ENCODE data around the gene TTLL11.

The TTLL11 gene

DNA sequence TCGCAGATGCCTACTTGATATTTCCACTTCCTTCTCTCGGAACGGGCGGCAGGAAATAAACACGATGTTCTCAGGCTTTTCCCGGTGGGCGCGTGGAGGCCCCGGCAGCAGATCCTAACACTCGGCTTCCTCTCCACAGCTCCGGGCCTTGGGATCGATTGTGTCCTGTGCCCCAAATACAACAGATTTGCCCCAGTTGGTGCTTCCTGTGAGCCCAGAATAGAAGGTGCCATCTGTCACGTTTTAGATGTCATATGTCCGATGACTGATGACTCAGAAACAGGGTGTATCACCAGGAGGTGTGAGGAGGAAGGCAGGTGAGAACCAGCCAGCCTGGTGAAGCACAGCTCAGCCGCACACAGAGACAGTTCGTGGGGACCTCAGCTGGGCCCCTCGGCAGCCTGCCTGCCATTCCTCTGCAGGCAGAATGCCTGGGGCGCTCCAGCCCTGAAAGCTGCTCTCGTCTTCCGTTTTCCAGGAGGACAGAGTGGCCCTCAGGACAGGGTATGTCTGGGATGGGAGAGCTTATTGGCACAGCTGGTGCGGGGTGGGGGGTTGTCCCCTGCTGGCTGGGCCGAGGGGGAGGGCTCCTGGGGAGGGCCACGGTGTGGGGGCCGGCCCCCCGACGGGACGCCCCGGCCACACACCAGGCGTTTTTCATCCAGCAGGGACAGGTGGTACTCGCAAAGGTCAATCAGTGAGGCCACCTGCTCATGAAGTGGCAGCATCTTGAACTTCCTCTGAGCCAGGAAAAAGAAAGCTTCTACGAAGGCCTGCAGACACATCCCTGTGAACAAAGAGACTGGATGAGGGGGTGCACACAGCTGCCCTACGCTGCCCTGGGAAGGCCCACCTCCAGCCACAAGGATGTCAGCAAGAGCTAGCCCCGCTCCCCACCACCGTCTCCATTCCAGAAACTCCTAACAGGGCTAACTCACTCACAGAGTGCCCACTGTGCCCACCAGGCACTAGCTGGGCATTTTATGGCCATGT is 270.7 kb downstream of the TTLL11 start:
- TF ChIP-seq, protein P1, sequence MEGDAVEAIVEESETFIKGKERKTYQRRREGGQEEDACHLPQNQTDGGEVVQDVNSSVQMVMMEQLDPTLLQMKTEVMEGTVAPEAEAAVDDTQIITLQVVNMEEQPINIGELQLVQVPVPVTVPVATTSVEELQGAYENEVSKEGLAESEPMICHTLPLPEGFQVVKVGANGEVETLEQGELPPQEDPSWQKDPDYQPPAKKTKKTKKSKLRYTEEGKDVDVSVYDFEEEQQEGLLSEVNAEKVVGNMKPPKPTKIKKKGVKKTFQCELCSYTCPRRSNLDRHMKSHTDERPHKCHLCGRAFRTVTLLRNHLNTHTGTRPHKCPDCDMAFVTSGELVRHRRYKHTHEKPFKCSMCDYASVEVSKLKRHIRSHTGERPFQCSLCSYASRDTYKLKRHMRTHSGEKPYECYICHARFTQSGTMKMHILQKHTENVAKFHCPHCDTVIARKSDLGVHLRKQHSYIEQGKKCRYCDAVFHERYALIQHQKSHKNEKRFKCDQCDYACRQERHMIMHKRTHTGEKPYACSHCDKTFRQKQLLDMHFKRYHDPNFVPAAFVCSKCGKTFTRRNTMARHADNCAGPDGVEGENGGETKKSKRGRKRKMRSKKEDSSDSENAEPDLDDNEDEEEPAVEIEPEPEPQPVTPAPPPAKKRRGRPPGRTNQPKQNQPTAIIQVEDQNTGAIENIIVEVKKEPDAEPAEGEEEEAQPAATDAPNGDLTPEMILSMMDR (conservative IDR thresholded peaks at IDR 0.05): no peak
- no peak for TF ChIP-seq ZFX (IDR thresholded peaks at IDR 0.05)
- H3K27ac ChIP-seq: no peak overlapping the region

DNA sequence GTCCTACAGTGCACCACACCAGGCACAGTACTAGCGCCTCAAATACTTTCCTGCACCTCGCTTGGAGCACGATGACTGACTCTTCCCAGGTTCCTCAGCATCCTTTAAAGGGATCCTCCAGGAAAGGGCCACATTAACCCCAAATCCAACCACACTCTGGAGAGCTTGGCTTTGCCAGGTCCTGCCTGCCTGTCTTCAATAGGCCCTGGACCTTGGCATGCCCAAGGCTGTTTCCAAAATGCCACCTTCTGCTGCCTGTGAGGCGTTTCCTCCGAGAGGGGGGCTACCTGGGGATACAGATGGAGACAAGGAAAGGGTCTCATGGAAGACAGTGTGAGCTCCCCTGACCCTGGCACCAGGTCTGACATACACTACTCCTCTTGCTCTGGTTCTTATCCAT is 271.8 kb downstream of the TTLL11 start:
- TF ChIP-seq, protein P1 (conservative IDR thresholded peaks at IDR 0.05): no peak
- TF ChIP-seq ZFX (IDR thresholded peaks at IDR 0.05): no peak
- H3K27ac ChIP-seq: no peak overlapping the region

DNA sequence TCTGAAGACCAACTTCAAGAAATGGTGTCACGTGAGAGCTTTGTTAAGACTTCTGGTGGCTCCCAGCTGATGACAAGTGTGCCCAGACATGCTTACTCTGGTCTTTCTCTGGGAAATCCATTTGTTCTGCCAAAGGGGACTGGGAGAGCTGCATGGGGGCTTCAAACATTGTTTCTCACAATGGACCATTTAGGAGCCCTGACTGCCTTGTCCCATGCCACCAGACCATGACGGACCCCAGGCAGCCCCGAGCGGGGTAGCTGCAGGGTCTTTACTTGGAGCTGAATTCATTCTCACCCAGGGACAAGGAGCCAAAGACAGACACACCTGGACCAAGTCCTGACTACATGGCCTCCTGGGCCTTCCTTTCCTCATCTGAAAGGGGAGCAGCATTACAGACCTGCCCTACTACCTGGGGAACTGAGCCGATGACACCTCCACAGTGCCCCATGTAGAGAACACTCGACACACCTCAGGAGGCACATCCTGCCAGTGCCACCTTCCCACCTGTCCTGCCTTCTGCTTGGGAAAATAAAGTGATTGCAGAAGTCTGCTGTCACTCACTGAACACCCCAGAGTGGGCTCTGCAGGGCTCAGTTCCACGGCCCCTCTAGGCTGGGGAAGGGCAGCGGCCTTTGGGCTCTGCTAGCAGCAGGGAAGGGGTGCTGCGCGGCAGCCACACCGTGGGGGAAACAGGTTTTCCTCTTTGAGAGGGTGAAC is 272.7 kb downstream of the TTLL11 start:
- no peak overlapping the region for H3K27ac ChIP-seq
- no peak for TF ChIP-seq ZFX (IDR thresholded peaks at IDR 0.05)
- TF ChIP-seq, protein P1 (conservative IDR thresholded peaks at IDR 0.05): no peak

DNA sequence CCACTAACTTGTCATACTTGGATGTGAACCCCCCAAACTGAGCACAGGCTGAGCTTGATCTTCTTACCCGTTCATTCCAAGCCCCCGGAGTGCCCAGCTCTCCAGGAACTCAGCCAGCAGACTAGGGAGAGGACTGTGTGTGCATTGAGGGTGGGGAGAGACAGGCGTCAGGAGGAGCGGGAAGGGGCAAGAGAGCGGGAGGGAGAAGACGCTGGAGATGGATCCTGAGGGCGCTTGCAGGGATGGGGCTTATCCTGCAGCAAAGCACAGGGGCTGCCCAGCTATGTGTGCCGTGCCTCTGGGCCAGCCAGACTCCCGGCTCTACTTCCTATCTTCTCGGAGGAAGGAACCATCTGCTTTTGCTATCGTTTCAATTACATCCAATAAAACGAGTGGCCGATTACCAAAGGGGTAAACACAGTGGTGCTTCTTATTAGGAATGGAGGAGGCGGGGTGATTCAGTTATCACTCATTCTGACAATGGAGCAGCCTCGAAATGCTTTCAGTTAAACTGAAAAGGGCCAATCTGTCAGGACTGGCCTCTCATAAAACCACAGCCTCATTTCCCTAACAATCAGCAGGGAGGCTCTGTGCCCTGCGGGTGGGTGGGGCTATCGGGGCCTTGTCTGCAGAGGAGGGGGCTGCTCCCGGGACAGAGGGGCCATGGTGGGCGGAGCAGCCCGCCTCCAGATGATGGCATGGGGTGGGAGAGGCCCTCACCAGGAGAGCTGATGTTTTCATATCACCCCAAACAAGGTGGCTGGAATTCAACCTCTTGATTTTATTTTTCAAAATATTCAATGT is 273.5 kb downstream of the TTLL11 start:
- no peak overlapping the region for H3K27ac ChIP-seq
- no peak for TF ChIP-seq ZFX (IDR thresholded peaks at IDR 0.05)
- TF ChIP-seq, protein P1 (conservative IDR thresholded peaks at IDR 0.05): no peak

DNA sequence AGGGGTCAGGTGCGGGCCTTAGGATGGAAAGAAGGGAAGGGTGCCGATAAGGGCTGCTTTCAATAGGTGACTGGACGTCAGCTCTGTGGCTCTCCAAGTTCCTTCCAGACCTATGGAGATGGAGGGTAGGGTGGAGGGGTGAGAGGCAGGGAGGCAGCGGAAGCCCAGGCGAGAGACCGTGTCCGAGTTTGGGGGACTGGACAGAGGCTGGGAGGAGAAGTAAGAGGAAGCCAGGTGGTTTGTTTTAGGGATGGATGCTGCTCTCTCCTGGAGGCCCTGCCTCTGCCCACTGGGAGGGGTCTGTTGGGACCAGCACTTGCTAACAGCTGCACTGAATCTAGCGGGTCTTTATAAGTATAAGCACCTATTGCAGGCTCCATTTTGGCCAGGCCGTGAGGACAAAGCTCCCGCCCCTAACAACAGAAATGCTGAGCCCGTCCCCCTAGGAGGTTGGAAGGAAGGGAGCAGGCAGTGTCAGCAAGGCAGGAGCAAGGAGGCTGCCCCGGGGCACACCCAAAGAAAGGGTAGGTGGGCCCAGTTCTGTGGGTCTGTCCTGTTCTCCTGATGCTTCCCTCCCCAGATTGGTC is 274.2 kb downstream of the TTLL11 start:
- TF ChIP-seq, protein P1 (conservative IDR thresholded peaks at IDR 0.05): no peak
- TF ChIP-seq ZFX (IDR thresholded peaks at IDR 0.05): no peak
- no peak overlapping the region for H3K27ac ChIP-seq

DNA sequence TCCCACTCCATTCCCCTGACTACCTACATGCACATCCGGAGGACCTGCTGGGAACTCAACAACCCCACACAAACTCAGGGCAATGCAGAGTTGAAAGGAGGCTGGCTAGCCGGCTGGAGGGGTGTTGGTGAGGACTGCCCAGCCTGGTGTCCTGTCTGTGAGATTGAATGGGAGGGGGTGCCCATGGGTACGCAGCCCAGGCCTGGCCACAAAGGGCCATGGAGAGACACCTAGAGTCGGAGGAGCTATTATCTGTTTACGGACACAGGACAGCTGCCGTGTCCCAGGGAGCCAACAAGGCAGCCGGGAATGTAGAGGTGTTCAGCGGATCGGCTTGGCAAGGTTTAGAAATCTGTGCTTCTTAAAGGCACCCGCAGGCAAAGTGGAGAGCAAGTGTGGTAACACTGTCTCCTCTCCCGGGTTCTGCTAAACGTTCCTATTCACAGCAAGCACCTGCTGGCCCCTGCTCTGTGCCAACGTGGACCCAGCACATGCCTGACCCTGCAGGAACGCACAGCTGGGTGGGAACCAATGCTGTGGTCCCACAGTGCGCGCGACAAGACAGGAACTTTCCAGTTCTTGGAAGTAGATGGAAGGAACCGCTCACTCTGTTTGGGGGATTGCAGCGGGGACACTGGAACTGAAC is 275.0 kb downstream of the TTLL11 start:
- TF ChIP-seq, protein P1 (conservative IDR thresholded peaks at IDR 0.05): no peak
- no peak for TF ChIP-seq ZFX (IDR thresholded peaks at IDR 0.05)
- H3K27ac ChIP-seq: no peak overlapping the region

Measured in C4-2B (cell line).